AG04449 (cell line): ENCODE results near the gene CLPTM1L.

Experiments used
- CTCF ChIA-PET: fragments of 350-600 bp; formaldehyde crosslinking; extraction: SDS; loops from one replicate; lab custom pipeline; 2021; ENCODE audit warnings: antibody characterized with exemption; lab: Yijun Ruan, JAX
- POLR2A ChIA-PET: fragments of 400-600, 350-600 bp; formaldehyde crosslinking; extraction: SDS; loops from one replicate; lab custom pipeline; 2020; ENCODE audit warnings: antibody characterized with exemption, inconsistent platforms; lab: Yijun Ruan, JAX
- DNase-seq: peaks from one replicate; pipeline ENCODE4 v3.0.0-alpha.2; 2010; ENCODE audit warnings: low read depth, low spot score
- H3K4me3 ChIP-seq: 2 replicates; pipeline ENCODE4 v1.5.1; 2011; ENCODE audit warnings: low read depth, mild to moderate bottlenecking, control low read depth, low read length
- CTCF ChIP-seq: IDR thresholded peaks from one replicate; pipeline ENCODE4 v1.5.1; 2011; ENCODE audit warnings: mild to moderate bottlenecking, moderate library complexity, low read length, control low read depth, inconsistent platforms; ENCODE audit not compliant: insufficient read depth; ENCODE audit errors: missing control alignments

Gene CLPTM1L

GRCh38 chr5:1315709-1316587, 29.0 kb downstream of the CLPTM1L start:
- POLR2A ChIA-PET = no interaction called here
- DNase-seq = no peak
- H3K4me3 ChIP-seq = no peak overlapping the region
- CTCF ChIA-PET = no interaction called here
- TF ChIP-seq CTCF = no peak

- no peak for DNase-seq
- H3K4me3 ChIP-seq = no peak overlapping the region
- CTCF ChIA-PET = no interaction called here
- POLR2A ChIA-PET = no interaction called here
- TF ChIP-seq CTCF = no peak
Observed at GRCh38 chr5:1315018-1315708, 29.7 kb downstream of the CLPTM1L start.

GRCh38 chr5:1314564-1314982, 30.3 kb downstream of the CLPTM1L start:
- DNase-seq = no peak
- H3K4me3 ChIP-seq = no peak overlapping the region
- TF ChIP-seq CTCF = no peak
- ChIA-PET POLR2A (no interaction called here), CTCF (no interaction called here)

GRCh38 chr5:1312993-1313833, 31.7 kb downstream of the CLPTM1L start:
- TF ChIP-seq CTCF = no peak
- H3K4me3 ChIP-seq = no peak overlapping the region
- CTCF ChIA-PET = no interaction called here
- no peak for DNase-seq
- POLR2A ChIA-PET = no interaction called here

- TF ChIP-seq CTCF = no peak
- CTCF ChIA-PET = no interaction called here
- no peak overlapping the region for H3K4me3 ChIP-seq
- DNase-seq = no peak
- POLR2A ChIA-PET = no interaction called here
Observed at GRCh38 chr5:1312206-1312605, 32.7 kb downstream of the CLPTM1L start.
